Measurements from ENCODE around the gene LTBP4.

GRCh38 chr19:40620161-40620485, 19.0 kb downstream of the LTBP4 start:
- TF ChIP-seq CTCF (IDR thresholded peaks at IDR 0.05) (no peak), POLR2A (IDR thresholded peaks at IDR 0.05) (no peak)
